HG03060 (cell line): Measurements from ENCODE around the gene ST7L.
A peak's percentile ranks its signal among the peaks of the same experiment; 100 is the strongest.
"Not testable (repeated sequence)": the region's sequence is repeated elsewhere in the genome, so short reads cannot be mapped to it uniquely, and the experiment has no call there.

ENCODE experiments used
- ATAC-seq: cut with Tn5 transposase; IDR thresholded peaks from one replicate; pipeline ENCODE4 v1.9.1; 2021; ENCODE audit warnings: low read depth, moderate number of reproducible peaks; ENCODE audit not compliant: unreplicated experiment

The ST7L gene

DNA sequence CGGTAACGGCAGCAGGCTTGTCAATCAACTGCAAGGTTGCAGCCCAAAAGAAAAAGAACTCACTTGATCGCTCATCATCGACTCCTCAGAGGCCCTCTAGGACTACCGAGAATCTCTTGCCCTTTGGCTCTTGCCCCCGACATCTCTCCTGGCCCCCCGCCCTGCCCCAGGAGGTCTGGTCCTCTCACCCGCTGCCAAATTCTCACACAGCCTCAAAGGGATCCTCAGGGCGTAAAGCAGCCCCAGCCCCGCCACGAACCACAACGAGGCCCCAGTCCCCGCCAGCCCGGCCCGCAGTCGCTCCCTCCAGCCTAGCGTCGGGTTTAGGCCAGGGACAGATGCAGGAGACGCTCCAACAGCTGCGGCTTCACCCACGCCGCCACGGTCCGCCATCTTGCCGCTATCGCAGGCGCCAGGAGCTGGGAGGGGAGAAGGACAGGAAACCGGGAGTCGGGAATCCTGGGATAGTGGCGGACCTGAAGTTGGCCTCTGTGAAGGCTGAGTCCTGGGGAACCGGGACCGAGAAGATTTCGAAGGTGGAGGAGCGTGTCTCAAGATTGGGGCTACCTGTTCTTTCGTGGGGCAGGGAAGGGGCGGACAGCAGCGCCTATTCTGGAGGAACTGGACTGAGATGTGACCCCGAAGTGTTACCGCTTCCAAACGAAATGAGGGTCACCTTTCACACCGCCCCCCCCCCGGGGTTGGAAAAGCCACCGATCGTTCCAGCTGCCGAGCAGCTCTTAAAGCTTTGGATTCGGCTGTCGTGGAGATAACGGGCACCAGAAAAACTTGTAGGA lies at the start of gene ST7L:
ST7L (minus strand) TSS at position 421 of the 797 bp plus-strand sequence; CDS start at position 393, 28 bp downstream.
- no peak for ATAC-seq

GRCh38 chr1:112666946-112667345 lies 48.0 kb upstream of the ST7L start:
- ATAC-seq: no peak

DNA sequence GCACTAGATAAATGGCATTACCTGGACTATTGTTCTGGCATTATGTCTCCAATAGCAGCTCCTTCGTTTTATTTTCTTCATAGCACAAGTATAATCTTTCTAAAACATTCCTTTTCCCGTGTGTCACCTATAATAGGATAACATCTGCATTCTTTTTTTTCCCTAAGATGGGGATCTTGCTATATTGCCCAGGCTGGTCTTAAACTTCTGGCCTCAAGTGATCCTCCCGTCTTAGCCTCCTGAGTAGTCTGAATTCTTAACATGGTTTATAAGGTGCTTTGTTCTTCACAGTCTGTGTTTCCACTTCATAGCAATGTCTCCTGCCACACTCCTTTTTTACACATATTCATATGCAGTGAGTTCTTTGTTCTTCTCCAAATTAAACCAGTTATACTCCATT lies 46.9 kb upstream of the ST7L start:
- ATAC-seq: no peak

- ATAC-seq: no peak
These were observed 32.3 kb upstream of the ST7L start for GRCh38 chr1:112651205-112651604.

GRCh38 chr1:112646225-112646624 lies 27.3 kb upstream of the ST7L start:
- no peak for ATAC-seq

- no peak for ATAC-seq
These were observed 24.1 kb upstream of the ST7L start for GRCh38 chr1:112643080-112643479.

GRCh38 chr1:112640437-112640836 lies 21.5 kb upstream of the ST7L start:
- ATAC-seq: not testable (repeated sequence)

- no peak for ATAC-seq
These were observed 19.1 kb upstream of the ST7L start for GRCh38 chr1:112638110-112638428.

DNA sequence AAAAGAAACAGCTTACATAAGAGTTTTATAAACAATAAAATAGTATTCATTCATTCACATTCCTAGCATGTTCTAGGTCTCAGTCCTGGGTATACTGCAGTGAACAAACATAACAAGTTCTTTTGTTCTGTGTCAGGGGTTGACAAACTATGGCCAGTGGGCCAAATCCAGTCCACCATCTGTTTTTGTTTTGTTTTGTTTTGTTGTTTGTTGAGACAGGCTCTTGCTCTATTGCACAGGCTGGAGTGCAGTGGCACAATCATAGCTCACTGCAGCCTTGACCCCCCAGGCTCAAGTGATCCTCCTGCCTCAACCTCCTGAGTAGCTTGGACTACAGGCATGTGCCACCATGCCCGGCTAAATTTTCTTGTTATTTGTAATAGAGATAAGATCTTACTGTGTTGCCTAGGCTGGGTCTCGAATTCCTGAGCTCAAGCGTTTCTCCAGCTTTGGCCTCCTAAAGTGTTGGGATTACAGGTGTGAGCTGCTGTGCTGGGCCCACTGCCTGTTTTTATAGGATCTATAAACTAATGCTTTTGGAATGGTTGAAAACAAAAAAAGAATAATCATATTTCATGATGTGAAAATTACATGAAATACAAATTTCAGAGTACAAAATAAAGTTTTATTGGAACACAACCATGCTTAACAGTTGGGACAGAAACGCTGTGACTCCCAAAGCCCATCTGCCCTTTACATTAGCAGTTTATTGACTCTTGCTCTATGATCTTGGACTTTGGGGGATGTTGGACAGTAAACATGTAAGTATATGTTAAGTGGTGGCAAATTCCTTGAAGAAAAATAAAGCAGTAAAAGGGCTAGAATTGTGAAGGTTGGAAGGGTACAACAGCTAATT lies 18.5 kb upstream of the ST7L start:
- ATAC-seq: no peak

DNA sequence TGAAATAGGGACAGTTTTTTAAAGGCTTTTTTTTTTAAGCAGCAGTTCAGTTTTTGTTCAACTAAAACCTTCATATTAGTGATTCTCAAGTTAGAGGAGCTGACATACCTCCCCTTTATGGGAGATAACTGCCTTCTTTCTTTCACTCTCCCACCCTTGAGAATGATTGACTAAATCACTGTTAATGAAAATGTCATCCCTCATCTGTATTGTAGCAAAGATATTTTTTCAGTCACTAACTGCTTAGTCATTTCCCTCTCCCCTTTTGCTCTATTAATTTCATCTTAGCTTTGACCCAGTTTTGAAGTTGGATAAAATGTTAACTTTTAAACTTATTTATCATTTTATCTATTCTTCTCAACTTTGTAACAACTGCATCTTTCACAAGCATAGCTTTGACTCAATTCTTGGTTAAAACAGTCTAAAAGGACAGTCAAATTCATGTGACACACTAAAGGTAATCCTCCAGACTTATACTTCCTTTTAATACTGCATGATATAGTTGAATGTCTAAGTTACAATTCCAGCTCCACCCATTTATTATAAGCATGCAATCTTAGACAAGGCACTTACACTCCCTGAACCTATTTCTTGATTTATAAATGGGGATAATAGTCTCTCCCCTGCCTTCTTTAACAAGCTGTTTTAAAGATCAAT lies 17.8 kb upstream of the ST7L start:
- ATAC-seq: no peak

DNA sequence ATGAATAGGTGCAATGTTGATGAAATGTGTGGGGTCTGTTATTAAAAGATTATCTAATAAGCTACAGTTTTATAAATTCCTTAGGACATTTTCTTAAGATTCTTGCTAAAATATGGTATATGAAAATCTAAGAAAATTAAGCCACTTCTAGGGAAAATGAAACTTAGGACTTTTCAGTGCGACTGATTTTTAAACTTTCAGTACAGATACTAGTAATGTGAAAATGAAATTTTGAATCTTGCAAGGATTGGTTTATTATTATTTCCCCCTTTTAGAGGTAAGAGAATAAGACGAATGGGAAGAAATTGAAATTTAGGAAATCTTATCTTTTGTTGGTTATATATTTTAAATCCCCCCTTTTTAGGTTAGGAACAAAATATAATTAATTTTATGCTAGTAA lies 17.1 kb upstream of the ST7L start:
- ATAC-seq: no peak

- ATAC-seq: no peak
These were observed 15.4 kb upstream of the ST7L start for GRCh38 chr1:112634367-112634766.

DNA sequence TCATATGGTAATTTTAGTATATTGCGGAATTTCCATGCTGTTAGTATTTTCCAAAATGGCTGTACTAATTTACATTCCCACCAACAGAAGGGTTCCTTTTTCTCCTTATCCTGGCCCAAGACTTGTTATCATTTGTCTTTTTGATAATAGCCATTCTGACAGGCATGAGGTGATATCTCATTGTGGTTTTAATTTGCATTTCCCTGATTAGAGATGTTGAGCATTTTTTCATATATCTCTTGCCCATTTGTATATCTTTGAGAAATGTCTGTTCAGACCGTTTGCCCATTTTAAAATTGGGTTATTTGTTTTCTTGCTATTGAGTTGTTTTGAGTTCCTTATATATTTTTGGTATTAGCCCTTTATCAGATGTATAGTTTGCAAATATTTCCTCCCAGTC lies 14.7 kb upstream of the ST7L start:
- ATAC-seq: no peak

DNA sequence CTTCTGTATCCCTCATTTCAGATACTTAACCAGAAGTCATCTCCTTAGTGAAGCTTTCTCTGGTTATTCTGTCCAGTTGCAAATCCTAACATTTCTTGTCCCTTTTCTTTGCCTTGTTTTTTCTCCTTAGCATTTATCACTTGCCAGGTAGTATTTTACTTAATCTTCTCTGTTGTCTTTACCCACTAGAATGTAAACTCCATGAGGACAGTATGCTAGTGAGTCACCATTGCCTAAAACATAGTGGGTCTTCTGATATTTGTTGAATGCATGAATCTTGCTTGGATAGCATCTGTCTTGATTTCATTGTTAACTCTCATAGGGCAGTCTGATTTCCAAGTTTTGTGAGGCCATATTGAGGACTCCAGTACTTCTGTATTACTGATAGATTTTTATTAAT lies 10.3 kb upstream of the ST7L start:
- ATAC-seq: no peak

DNA sequence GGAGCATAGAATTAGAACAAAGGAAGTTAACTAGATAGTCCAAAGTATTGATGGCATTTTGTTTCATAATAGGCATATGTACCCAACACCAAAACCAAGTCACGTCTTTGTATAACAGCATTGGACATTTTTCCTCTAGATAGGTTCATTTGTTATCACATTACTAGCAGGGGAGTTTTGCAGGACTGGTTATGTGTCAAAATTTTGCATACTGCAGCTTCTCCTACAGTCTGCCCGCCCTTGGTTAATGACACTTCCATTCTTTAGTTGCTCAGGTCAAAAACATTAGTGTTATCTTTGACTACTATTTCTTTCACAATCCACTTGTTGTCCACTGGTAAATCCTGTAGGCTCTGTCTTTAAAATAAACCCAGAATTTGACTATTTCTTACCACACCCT lies 9.6 kb upstream of the ST7L start:
- ATAC-seq: no peak

DNA sequence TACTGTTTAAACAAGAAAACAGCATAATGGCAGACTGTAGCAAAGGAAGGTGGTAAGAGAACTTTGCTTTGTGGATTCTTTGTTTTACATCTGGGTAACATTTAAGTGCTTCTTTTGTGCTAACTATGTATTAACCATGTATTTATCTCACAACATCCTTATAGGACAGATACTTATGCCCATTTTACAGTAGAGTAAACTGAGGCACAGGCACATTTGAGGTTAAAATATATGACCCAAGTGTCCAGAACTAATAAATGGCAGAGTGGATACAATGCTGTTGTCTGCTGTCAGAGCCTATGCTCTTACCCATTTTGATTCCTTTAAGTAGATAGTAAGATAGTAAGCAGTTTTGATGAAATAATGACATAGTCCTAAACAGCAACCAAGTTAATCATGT lies 7.9 kb upstream of the ST7L start:
- no peak for ATAC-seq

GRCh38 chr1:112626193-112626592 lies 7.3 kb upstream of the ST7L start:
- no peak for ATAC-seq

DNA sequence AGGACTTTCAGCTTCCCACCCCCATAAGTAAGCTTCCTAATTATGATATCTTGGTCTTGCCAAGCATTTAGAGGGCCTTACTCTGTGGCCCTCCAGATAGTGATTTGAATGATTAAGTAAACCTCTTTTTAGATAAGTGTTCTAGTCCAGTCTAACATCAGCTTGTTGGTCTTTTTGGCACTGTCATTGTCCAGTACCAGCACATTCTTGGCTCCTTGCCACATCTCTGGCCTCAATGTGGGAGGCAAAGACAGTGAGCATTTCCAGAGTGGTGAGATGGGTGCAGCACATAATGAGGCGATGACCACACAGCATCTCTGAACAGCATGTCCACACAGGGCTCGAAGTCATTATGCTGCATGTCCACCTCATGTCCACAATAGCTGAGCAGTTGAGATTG lies 6.8 kb upstream of the ST7L start:
- ATAC-seq: no peak

- not testable (repeated sequence) for ATAC-seq
These were observed 5.6 kb upstream of the ST7L start for GRCh38 chr1:112624493-112624892.

DNA sequence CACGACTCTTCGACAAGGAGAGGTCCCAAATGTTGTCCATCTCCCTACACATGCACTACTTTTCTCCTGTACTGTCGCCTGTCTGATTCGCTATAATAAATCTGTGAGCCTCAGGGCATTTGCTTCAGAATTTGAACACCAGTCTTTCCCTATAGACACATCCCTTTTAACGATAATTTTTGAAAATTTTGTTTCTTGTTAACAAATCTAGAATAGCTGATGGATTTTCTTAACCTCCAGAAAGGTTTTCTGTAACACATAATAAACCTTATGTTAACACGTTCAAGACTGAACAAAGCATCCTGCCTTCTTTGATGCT lies 1.4 kb upstream of the ST7L start:
- ATAC-seq: no peak

- ATAC-seq: peak; percentile 53
These were observed 806 bp upstream of the ST7L start, which contains the start of gene CAPZA1 for GRCh38 chr1:112619518-112620376. TSS of gene CAPZA1 (plus strand) at chr1:112619832. CDS start at chr1:112619845, 13 bp downstream.
